NCI-H2107 (cell line): ENCODE results near the gene RIMKLB.
"Not testable (repeated sequence)": the region's sequence is repeated elsewhere in the genome, so short reads cannot be mapped to it uniquely, and the experiment has no call there.

Experiments
- DNase-seq: peaks from one replicate; lab custom pipeline; 2025; lab: John Stamatoyannopoulos, UW

RIMKLB gene

DNA sequence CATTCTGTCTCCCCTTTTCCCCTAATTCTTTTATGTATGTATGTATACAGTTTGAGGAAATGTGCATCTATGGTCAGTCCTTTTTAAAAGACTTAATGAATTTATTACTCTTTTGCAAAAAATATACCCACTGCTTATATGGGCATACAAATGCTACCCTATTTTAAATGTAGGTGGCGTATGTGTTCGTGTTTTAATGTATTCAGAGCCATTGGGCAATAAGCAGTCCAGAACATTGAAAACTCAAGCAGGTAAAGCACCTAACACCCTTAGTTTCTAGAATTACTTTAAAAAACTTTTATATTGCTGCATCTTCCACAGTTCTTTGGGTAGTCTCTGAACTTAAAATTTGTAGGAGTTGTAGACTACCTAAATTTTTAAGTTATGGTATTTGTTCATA, 82.1 kb downstream of the RIMKLB start:
- no peak for DNase-seq

DNA sequence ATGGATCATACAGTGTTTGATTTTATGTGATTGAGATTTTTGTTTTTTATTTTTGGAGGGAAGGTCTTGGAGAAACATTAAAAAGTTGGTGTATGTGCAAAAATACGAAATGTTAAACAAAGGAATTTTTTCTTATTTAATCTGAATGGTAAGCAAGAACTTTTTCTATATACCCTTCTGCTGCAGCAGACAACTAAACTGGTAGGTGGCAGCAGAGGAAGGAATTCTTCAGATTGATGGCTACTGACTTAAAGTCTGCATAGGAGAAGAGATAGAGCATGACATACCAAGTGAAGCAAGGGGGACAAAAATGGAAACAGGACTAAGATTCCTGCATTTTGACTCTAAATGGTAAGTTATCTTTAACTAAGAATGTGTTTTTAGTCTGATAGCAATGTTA, 82.6 kb downstream of the RIMKLB start:
- no peak for DNase-seq

DNA sequence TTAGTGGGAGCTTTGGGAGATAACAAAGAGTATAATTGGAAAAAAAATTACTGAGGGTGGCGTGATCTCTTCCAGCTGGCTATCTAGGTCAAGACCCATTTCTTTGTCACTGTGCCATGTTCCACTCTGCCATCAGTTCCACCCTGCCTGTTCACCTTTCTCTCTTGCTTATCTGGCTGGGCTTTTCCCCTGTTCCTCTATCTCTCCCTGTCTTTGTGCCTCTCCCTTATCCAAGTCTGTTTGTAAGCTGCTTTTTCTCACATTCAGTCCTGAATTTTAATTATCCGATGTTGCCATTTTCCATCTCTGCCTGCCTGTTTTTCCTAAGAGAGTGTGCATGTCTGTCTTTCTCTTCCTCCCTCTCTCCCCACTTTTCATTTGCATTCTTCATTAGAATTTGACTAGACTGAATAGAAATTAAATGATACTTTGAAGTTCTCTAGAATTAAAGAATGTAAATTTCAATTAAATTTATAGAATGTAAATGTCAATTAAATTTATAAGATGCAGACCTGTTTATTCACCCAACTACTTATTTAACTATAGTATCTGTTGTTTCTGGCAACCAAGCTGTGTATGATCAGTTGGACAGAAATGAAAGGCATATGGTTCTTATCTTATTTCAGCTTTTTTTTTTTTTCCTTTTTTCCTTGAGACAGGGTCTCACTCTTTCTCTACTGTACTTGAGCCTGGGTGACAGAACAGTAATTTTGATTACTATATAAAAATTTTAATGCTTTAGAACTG, 83.8 kb downstream of the RIMKLB start:
- no peak for DNase-seq

DNA sequence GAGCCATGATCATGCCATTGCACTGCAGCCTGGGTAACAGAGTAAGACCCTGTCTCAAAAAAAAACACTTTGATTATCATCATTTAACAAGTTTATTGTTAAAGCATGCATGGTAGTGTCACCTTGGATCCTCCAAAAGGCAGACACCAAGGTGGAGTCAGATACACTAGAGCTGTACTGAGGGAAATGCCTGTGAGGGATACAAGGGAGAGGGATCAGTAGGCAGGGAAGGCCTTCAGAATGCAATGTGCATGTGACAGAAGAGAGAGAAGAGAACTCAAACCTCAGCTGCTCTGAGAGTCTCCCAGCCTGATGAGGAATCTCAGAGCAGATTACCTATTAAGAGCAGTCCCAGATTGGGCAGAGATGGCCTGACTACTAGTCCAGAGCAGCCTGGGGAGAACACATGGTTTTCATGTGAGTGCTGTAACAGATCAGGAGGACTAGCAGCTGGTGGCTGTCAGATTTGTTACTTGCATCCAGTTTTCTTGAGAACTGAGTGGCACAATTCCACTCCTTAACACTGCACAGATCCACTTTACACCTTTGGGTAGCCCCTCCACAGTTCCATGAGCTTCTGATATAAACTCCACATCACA, 86.6 kb downstream of the RIMKLB start:
- no peak for DNase-seq

DNA sequence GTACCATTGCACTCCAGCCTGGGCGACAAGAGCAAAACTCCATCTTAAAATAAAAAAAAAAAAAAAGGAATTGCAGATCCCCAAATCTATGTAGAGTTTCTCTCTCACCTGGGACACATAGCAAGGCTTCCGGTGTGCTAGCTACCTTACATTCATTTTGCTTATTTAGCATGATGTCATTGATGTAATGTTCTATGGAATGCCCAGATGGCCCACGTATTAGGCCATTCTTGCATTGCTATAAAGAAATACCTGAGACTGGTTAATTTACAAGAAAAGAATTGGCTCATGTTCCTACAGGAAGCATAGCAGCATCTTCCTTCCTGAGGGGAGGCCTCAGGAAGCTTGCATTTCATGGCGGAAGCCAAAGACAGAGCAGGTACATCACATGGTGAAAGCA, 87.7 kb downstream of the RIMKLB start:
- DNase-seq: no peak

DNA sequence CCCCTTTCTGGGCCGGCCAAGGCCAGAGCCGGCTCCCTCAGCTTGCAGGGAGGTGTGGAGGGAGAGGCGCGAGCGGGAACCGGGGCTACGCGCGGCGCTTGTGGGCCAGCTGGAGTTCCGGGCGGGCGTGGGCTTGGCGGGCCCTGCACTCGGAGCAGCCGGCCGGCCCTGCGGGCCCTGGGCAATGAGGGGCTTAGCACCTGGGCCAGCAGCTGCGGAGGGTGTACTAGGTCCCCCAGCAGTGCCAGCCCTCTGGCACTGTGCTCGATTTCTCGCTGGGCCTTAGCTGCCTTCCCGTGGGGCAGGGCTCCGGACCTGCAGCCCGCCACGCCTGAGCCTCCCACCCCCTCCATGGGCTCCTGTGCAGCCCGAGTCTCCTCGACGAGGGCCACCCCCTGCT, 89.4 kb downstream of the RIMKLB start:
- not testable (repeated sequence) for DNase-seq

DNA sequence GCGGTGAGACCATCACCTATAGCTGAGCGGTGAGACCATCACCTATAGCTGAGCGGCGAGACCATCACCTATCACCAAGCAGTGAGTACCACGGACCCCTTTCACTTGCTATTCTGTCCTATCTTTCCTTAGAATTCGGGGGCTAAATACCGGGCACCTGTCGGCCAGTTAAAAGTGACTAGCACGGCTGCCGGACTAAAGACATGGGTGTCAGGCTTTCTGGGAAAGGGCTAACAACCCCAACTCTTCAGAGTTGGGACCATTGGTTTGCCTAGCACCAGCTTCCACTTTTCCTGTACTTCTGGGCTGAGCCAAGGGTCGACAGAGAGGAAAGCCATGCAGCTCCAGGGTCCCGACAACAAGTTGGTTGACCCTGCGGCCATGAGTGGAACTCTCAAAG, 90.9 kb downstream of the RIMKLB start:
- DNase-seq: not testable (repeated sequence)

DNA sequence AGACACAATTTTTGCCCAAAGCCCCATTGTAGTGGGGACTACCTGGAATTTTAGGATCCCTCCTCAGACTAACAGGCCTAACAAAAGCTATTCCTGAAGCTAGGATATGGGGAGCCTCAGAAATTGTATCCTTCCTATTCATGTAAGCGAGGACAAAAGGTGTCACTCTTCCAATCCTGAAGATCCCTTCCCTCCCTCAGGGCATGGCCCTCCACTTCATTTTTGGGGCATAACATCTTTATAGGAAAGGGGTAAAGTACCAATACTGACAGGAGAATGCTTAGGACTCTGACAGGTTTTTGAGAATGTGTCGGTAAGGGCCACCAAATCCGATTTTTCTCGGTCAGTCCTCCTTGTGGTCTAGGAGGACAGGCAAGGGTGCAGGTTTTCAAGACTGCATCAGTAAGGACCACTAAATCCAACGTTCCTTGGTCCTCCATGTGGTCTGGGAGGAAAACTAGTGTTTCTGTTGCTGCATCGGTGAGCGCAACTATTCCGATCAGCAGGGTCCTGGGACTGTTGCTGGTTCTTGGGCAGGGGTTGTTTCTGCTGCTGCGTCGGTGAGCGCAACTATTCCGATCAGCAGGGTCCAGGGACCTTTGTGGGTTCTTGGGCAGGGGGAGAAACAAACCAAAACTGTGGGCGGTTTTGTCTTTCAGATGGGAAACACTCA, 91.7 kb downstream of the RIMKLB start:
- not testable (repeated sequence) for DNase-seq

DNA sequence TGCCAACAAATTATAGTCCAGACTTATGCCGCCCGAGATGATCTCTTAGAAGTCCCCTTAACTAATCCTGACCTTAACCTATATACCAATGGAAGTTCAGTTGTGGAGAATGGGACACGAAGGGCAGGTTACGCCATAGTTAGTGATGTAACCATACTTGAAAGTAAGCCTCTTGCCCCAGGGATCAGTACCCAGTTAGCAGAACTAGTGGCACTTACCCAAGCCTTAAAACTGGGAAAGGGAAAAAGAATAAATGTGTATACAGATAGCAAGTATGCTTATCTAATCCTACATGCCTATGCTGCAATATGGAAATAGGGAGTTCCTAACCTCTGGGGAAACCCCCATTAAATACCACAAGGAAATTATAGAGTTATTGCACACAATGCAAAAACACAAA, 95.4 kb downstream of the RIMKLB start:
- DNase-seq: not testable (repeated sequence)

DNA sequence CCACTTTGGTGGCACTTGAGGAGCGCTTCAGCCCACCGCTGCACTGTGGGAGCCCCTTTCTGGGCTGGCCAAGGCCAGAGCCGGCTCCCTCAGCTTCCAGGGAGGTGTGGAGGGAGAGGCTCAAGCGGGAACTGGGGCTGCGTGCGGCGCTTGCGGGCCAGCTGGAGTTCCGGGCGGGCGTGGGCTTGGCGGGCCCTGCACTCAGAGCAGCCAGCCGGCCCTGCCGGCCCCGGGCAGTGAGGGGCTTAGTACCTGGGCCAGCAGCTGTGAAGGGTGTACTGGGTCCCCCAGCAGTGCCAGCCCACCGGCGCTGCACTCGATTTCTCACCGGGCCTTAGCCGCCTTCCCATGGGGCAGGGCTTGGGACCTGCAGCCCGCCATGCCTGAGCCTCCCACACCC, 96.8 kb downstream of the RIMKLB start:
- not testable (repeated sequence) for DNase-seq

DNA sequence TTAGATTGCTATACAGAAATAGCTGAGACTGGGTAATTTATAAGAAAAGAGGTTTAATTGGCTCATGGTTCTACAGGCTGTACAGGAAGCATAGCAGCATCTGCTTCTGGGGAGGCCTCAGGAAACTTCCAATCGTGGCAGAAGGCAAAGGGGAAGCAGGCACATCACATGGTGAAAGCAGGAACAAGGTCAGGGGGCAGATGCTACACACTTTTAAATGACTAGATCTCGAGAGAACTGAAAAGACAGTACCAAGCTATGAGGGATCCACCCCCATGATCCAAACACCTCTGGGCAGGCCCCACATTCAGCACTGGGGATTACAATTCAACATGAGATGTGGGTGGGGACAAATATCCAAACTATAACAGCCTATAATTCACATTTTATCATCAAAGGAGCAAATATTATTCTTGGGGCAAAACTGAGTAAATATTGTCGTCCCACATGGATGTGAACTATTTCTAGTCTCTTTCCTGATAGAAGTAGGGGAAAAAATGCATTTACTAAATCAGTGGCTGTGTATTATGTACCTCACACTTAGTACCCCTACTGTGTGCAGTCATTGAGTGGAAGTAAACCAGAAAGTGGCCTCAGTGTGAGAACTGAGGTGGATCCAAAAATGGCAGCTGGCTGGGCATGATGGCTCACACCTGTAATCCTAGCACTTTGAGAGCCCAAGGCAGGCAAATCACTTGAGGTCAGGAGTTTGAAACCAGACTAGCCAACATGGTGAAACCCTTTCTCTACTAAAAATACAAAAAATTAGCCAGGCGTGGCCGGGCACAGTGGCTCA, 99.2 kb downstream of the RIMKLB start:
- no peak for DNase-seq

DNA sequence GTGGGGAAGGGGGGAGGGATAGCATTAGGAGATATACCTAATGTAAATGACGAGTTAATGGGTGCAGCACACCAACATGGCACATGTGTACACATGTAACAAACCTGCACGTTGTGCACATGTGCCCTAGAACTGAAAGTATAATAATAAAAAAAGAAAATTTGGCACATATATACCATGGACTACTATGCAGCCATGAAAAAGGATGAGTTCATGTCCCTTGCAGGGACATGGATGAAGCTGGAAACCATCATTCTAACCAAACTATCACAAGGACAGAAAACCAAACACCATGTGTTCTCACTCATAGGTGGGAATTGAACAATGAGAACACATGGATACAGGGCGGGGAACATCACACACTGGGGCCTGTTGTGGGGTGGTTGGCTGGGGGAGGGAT, 103.4 kb downstream of the RIMKLB start:
- not testable (repeated sequence) for DNase-seq

DNA sequence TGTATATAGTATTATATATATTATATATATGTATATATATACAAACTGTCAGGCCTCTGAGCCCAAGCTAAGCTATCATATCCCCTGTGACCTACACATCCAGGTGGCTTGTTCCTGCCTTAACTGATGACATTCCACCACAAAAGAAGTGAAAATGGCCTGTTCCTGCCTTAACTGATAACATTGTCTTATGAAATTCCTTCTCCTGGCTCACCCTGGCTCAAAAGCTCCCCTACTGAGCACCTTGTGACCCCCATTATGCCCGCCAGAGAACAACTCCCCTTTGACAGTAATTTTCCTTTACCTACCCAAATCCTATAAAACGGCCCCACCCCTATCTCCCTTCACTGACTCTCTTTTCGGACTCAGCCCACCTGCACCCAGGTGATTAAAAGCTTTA, 107.0 kb downstream of the RIMKLB start:
- DNase-seq: not testable (repeated sequence)

DNA sequence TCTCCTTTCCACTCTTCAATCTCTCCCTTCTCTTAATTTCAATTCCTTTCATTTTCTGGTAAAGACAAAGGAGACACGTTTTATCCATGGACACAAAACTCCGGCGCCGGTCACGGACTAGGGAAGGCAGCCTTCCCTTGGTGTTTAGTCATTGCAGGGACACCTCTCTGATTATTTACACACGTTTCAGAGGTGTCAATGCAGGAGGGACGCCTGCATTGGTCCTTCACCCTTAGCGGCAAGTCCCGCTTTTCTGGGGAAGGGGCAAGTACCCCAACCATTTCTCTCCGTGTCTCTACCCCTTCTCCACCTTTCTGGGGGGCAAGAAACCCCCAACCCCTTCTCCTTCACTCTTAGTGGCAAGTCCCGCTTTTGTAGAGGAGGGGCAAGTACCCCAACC, 107.7 kb downstream of the RIMKLB start:
- not testable (repeated sequence) for DNase-seq

DNA sequence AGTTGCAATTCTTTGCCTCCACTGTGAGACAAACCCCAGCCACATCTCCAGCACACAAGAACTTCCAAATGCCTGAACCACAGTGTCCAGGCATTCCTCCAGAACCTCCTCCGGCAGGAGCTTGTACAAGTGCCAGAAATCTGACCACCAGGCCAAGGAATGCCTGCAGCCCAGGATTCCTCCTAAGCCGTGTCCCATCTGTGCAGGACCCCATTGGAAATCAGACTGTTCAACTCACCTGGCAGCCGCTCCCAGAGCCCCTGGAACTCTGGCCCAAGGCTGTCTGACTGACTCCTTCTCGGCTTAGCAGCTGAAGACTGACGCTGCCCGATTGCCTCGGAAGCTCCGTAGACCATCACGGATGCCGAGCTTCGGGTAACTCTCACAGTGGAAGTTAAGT, 109.3 kb downstream of the RIMKLB start:
- DNase-seq: not testable (repeated sequence)

DNA sequence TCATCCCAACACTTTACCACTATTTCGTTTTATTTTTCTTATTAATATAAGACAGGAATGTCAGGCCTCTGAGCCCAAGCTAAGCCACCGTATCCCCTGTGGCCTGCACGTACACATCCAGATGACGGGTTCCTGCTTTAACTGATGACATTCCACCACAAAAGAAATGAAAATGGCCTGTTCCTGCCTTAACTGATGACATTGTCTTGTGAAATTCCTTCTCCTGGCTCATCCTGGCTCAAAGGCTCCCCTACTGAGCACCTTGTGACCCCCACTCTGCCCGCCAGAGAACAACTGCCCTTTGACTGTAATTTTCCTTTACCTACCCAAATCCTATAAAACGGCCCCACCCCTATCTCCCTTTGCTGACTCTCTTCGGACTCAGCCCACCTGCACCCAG, 112.3 kb downstream of the RIMKLB start:
- DNase-seq: not testable (repeated sequence)

DNA sequence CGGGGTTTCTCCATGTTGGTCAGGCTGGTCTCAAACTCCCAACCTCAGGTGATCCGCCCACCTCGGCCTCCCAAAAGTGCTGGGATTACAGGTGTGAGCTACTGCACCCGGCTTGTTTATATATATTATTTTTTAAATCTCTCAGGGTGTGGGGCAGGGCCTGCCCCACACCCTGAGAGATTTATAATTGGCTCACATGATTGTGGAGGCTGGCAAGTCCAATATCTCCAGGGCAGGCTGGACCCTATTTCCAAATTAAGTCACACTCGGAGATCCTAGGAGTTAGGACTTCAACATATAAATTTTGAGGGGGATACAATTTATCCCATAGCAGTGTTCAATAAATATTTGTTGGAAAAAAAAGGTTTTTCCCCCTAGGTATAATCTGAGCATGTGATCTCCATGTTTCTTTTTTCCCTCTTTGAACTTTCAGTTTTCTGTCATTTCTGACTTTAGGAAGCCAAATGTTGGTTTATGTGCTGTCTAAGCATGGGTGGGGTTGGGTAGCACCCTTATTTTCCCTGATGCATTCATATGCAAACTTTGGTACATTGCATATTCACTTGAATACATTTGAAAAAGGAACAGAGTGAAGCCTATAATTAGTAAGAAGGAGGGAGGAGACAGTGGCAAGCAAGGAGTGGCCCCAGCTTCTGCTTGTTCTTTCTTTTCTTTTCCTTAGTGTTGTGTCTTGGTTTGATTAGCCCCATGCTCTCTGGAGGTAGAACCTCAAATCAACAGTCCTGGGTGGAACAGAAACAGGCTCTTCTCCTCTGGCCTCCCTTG, 116.0 kb downstream of the RIMKLB start:
- DNase-seq: no peak

DNA sequence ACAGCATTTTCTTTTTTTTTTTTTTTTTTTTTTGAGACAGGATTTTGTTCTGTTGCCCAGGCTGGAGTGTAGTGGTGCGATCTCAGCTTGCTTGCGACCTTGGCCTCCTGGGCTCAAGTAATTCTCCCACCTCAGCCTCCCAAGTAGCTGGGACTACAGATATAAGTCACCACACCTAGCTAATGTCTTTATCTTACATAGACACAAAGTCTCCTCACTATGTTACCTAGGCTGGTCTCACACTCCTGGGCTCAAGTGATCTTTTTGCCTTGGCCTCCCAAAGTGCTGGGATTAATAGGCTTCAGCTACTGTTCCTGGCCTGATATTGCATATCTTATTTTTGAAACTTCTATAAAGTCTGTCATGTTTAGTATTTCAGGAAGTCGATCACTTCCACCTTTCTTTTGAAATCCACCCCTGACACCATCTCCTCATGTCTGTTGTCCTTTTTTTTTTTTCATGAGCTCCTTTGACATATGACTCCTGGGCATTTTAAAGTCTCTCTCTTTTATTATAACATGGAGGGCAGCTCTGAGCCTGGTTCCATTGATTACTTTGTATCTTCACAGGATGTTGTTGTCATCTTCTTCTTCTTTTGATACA, 118.8 kb downstream of the RIMKLB start:
- no peak for DNase-seq

DNA sequence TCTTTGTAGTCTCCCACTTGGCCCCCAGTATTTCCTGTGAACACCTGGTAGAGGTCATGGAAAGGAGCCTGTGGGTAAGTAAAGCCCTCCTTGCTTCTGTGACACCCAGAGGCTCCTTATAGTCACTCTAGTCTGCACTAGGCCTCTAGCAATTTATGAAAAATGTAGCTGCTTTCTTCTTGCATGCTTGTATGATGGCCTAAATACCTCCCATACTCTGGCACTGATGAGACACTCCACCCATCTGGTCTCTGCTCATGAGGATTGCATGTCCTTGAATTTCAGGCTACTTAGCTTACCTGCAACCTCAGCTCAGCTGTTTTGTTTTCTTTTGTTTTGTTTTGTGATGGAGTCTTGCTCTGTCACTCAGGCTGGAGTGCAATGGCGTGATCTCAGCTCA, 120.1 kb downstream of the RIMKLB start:
- no peak for DNase-seq

DNA sequence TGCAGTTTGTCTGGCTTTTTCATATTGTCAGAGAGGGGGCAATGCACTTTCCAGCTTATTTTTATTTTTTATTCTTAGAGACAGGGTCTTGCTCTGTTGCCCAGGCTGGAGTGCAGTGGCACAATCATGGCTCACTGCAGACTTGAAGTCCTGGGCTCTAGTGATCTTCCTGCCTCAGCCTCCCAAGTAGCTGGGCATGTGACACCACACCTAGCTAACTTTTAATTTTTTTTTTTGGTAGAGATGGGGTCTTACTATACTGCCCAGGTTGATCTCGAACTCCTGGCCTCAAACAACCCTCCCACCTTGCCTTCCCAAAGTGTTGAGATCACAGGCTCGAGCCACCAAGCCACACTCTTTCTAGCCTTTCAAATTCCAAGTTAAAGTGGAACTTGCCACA, 120.7 kb downstream of the RIMKLB start:
- no peak for DNase-seq

DNA sequence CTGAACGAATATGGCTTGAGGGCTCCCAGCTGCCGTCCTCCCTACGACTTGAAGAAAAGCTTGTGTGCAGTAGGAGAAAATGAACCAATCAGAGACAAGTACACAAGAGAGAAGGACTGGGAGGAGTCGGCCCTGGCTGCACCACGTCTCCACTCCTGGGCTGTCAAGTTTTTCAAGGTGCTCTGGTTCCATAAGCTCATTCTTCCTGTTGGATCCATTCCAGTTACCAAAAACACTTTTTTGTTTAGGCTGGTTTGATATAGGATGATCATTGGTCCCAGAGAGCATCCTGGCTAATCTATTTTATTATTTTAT, 121.8 kb downstream of the RIMKLB start:
- DNase-seq: no peak
